KMS-11 (cell line): ENCODE results near the gene AFAP1L2.

ENCODE experiments used
- H2AFZ ChIP-seq: fragments of 200-600 bp; sonication (generic); 2 replicates; pipeline ENCODE4 v1.6.1; 2016; ENCODE audit warnings: antibody characterized with exemption, mixed run types, low read depth
- H3K27ac ChIP-seq: fragments of 200-600 bp; sonication (generic); 2 replicates; pipeline ENCODE4 v1.6.1; 2016; ENCODE audit warnings: mild to moderate bottlenecking, mixed run types
- H3K27me3 ChIP-seq: fragments of 200-600 bp; sonication (generic); 2 replicates; pipeline ENCODE4 v1.6.1; 2017; ENCODE audit warnings: mild to moderate bottlenecking, low read depth, mixed run types, moderate library complexity; ENCODE audit not compliant: insufficient read depth
- H3K36me3 ChIP-seq: fragments of 200-600 bp; sonication (generic); 2 replicates; pipeline ENCODE4 v1.6.1; 2017; ENCODE audit warnings: mild to moderate bottlenecking, mixed run types; ENCODE audit not compliant: insufficient read depth
- H3K4me1 ChIP-seq: fragments of 200-600 bp; sonication (generic); 2 replicates; pipeline ENCODE4 v1.6.1; 2016; ENCODE audit warnings: mild to moderate bottlenecking, low read depth, mixed run types; ENCODE audit not compliant: poor library complexity, severe bottlenecking
- H3K4me2 ChIP-seq: fragments of 200-600 bp; sonication (generic); 2 replicates; pipeline ENCODE4 v1.7.0; 2016; ENCODE audit warnings: mild to moderate bottlenecking, mixed run types
- H3K4me3 ChIP-seq: fragments of 200-600 bp; sonication (generic); IDR thresholded peaks from 2 replicates; pipeline ENCODE4 v1.6.1; 2017; ENCODE audit warnings: low read depth, low read length, mixed read lengths; ENCODE audit not compliant: insufficient read depth
- H3K79me2 ChIP-seq: fragments of 200-600 bp; sonication (generic); 2 replicates; pipeline ENCODE4 v1.6.1; 2016; ENCODE audit warnings: low read depth, mixed run types; ENCODE audit not compliant: insufficient read depth
- H3K9ac ChIP-seq: fragments of 200-600 bp; sonication (generic); 2 replicates; pipeline ENCODE4 v1.6.1; 2016; ENCODE audit warnings: mild to moderate bottlenecking, mixed run types
- H4K20me1 ChIP-seq: fragments of 200-600 bp; sonication (generic); 2 replicates; pipeline ENCODE4 v1.6.1; 2016; ENCODE audit warnings: mild to moderate bottlenecking, mixed run types; ENCODE audit not compliant: insufficient read depth
- TF ChIP-seq, protein P1 (sequence below): fragments of 200-600 bp; sonication (generic); conservative IDR thresholded peaks from 2 replicates; pipeline ENCODE4 v1.6.1; 2017; ENCODE audit warnings: low read depth, mild to moderate bottlenecking, antibody characterized with exemption, low read length, moderate library complexity, mixed read lengths

The AFAP1L2 gene

DNA sequence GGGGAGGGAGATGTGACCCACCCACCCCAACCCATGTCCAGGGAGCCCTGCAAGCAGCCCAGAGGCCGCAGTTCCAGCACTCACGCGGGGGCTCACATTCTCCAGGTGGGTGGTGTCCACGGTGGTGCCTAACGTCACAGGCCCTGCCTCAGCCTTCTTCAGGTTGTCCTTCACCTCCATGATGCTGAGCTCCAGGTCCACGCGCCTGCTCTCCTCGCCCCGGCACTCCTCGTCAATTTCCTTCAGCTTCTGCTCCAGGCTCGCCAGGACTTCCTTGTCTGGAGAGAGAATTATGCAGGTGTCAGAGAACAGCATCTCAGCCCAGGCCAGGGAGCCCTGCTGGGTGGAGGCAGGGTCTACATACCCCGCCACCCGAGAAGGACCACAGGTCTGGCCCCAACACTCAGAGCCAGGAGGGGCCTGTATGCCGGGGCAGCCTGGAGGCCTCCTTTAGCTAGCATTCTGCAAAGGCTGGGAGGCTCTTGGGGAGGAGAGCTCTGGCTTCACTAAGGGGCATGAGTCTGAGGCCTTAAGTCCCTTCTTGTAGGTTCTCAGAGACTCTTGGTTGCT is 107.1 kb downstream of the AFAP1L2 start:
- TF ChIP-seq, protein P1, sequence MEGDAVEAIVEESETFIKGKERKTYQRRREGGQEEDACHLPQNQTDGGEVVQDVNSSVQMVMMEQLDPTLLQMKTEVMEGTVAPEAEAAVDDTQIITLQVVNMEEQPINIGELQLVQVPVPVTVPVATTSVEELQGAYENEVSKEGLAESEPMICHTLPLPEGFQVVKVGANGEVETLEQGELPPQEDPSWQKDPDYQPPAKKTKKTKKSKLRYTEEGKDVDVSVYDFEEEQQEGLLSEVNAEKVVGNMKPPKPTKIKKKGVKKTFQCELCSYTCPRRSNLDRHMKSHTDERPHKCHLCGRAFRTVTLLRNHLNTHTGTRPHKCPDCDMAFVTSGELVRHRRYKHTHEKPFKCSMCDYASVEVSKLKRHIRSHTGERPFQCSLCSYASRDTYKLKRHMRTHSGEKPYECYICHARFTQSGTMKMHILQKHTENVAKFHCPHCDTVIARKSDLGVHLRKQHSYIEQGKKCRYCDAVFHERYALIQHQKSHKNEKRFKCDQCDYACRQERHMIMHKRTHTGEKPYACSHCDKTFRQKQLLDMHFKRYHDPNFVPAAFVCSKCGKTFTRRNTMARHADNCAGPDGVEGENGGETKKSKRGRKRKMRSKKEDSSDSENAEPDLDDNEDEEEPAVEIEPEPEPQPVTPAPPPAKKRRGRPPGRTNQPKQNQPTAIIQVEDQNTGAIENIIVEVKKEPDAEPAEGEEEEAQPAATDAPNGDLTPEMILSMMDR = no peak
- Histone ChIP-seq H3K79me2 (no peaks in the 10 kb centered on the region), H3K36me3 (no peaks in the 10 kb centered on the region), H3K27me3 (no peaks in the 10 kb centered on the region), H2AFZ (no peak overlapping the region), H3K4me3 (no peak overlapping the region), H3K4me2 (no peak overlapping the region), H3K9ac (no peak overlapping the region), H3K4me1 (no peaks in the 10 kb centered on the region), H3K27ac (no peak overlapping the region), H4K20me1 (no peaks in the 10 kb centered on the region)

DNA sequence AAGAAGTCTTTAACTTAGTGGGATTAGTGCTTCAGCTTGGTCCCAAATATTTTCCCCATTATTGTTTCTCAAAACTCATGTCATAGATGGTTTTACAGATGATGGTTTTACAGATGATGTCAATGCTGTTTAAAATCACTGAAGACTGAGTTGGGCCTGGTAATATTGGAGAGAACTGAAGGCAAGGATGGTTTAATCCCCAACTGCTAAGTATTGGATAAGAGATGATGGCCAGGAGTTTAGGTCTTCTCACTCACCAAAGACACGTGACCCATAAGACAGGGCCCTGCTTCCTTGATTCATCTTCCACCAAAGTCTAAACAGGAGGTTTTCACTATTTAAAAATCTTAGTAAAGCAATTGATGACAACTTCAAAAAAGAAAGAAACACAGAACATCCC is 108.9 kb downstream of the AFAP1L2 start:
- no peak overlapping the region for H2AFZ ChIP-seq
- TF ChIP-seq, protein P1 = no peak
- H3K4me1 ChIP-seq = no peaks in the 10 kb centered on the region
- no peaks in the 10 kb centered on the region for H3K27me3 ChIP-seq
- H3K4me3 ChIP-seq = no peak overlapping the region
- H3K9ac ChIP-seq = no peak overlapping the region
- H3K79me2 ChIP-seq = no peaks in the 10 kb centered on the region
- H3K4me2 ChIP-seq = no peak overlapping the region
- H3K27ac ChIP-seq = no peak overlapping the region
- no peaks in the 10 kb centered on the region for H4K20me1 ChIP-seq
- H3K36me3 ChIP-seq = no peaks in the 10 kb centered on the region

DNA sequence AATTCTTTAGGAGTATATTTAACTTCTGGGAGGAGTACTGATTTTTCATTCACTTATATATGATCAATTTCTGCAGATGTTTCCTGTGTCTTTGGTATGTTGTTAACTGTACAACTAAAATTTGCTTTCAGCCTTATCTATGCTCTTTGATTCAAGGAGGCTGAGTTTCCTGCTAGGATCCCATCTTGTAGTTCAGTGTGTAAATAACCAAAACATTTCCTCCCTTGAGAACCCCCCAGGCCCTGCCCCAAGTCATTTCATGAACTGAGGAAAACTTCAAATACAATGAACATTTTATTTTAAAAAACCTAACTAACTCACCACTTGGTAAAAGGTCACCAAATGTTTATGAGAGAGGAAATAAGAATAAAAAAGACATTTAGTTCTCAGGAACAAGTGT is 109.8 kb downstream of the AFAP1L2 start:
- H3K4me3 ChIP-seq = no peak overlapping the region
- H3K4me2 ChIP-seq = no peak overlapping the region
- H3K36me3 ChIP-seq = no peaks in the 10 kb centered on the region
- no peaks in the 10 kb centered on the region for H4K20me1 ChIP-seq
- no peak overlapping the region for H2AFZ ChIP-seq
- H3K9ac ChIP-seq = no peak overlapping the region
- no peaks in the 10 kb centered on the region for H3K27me3 ChIP-seq
- no peaks in the 10 kb centered on the region for H3K4me1 ChIP-seq
- H3K79me2 ChIP-seq = no peaks in the 10 kb centered on the region
- TF ChIP-seq, protein P1 = no peak
- H3K27ac ChIP-seq = no peak overlapping the region

DNA sequence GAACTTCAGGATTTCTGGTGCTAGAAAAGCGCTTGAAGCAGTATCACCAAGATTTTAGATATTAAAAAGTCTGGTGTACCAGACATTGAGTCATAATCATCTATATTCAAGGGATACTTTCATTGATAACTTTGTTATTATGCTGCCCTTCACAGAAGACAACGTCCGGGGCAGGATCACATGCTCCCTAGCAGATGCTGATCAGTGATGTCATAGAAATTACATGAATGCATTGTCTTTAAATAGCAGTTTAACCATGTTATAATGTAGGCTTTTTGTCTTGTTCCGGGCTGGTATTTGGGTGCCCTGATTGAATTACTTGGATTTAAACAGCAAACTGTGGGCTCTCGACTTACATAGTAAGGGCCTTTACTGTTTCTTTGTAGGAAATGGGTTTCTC is 111.2 kb downstream of the AFAP1L2 start:
- H3K4me1 ChIP-seq = no peaks in the 10 kb centered on the region

More for the DNA sequence above, 111.2 kb downstream of the AFAP1L2 start:
- no peaks in the 10 kb centered on the region for H4K20me1 ChIP-seq
- TF ChIP-seq, protein P1 = no peak
- H2AFZ ChIP-seq = no peak overlapping the region
- no peaks in the 10 kb centered on the region for H3K27me3 ChIP-seq
- no peaks in the 10 kb centered on the region for H3K79me2 ChIP-seq
- no peaks in the 10 kb centered on the region for H3K36me3 ChIP-seq
- no peak overlapping the region for H3K27ac ChIP-seq
- no peak overlapping the region for H3K4me2 ChIP-seq
- no peak overlapping the region for H3K9ac ChIP-seq
- no peak overlapping the region for H3K4me3 ChIP-seq
